Stimulated activated CD4-positive, alpha-beta T cell treated with anti-CD3 and anti-CD28 coated beads, Interleukin-1b, Interleukin-23, amount 100 ng/mL, for 4 hours (primary cell): ENCODE data around the gene LRRC8E.
"Not testable (repeated sequence)": the region's sequence is repeated elsewhere in the genome, so short reads cannot be mapped to it uniquely, and the experiment has no call there.

Source experiments
- DNase-seq, 2 donors: peaks; one replicate each; pipeline ENCODE4 v3.0.0-alpha.2; 2020; ENCODE audit warnings: low read depth in 2 of 2

Gene LRRC8E

GRCh38 chr19:7908742-7909461 is 20.6 kb downstream of the LRRC8E start:
- no peak for DNase-seq

GRCh38 chr19:7909471-7910067 is 21.3 kb downstream of the LRRC8E start:
- DNase-seq = no peak

- no peak for DNase-seq
Measured at GRCh38 chr19:7910321-7911161, 22.2 kb downstream of the LRRC8E start.

GRCh38 chr19:7911508-7912143 is 23.3 kb downstream of the LRRC8E start:
- DNase-seq = no peak

GRCh38 chr19:7912144-7912696 is 23.9 kb downstream of the LRRC8E start:
- DNase-seq = no peak

- no peak for DNase-seq
Measured at GRCh38 chr19:7912697-7913564, 24.6 kb downstream of the LRRC8E start.

- DNase-seq = no peak
Measured at GRCh38 chr19:7913652-7914051, 25.3 kb downstream of the LRRC8E start.

- no peak for DNase-seq
Measured at GRCh38 chr19:7914099-7914498, 25.8 kb downstream of the LRRC8E start.

- no peak for DNase-seq
Measured at GRCh38 chr19:7914598-7915045, 26.3 kb downstream of the LRRC8E start, which contains the start of gene TGFBR3L. TGFBR3L (plus strand) TSS chr19:7914830.

- no peak for DNase-seq
Measured at GRCh38 chr19:7915250-7916102, 27.2 kb downstream of the LRRC8E start.

- peak; percentile 28 to 53 for DNase-seq
Measured at GRCh38 chr19:7916103-7916954, 28.0 kb downstream of the LRRC8E start.

GRCh38 chr19:7916955-7917266 is 28.6 kb downstream of the LRRC8E start:
- no peak for DNase-seq

GRCh38 chr19:7917267-7918061 is 29.2 kb downstream of the LRRC8E start:
- DNase-seq = peak; percentile 36 to 53

- not testable (repeated sequence) for DNase-seq
Measured at GRCh38 chr19:7918062-7918614, 29.8 kb downstream of the LRRC8E start.

- DNase-seq = no peak
Measured at GRCh38 chr19:7918615-7919421, 30.5 kb downstream of the LRRC8E start.

GRCh38 chr19:7919610-7920518 is 31.6 kb downstream of the LRRC8E start, which contains the start of gene SNAPC2:
SNAPC2 (plus strand) TSS chr19:7920338; CDS start chr19:7920367, 29 bp downstream.
- DNase-seq = peak; percentile 92 to 93
